Left renal pelvis (tissue), 4 donors: ENCODE data around the gene CPT1A. TPM values are rescaled to one million over a fixed set of nuclear protein-coding genes. Genes with fewer than 3 reads are reported as not detected.

ENCODE experiments used
- DNase-seq, 4 donors: peaks; one replicate each; pipeline ENCODE4 v3.0.0-alpha.2; 2013; ENCODE audit warnings: low read depth in 4 of 4, low spot score in 3 of 4
- polyA plus RNA-seq, 4 donors: library from polyadenylated mRNA; unstranded; fragments of 120-200 nt; gene quantifications; one replicate each; pipeline ENCODE4 v1.2.1, GENCODE V29; 2013; ENCODE audit not compliant: insufficient read length in 4 of 4

Gene CPT1A
- polyA plus RNA-seq, 4 donors, result 29.1 to 36.5 (median 32.5) TPM

DNA sequence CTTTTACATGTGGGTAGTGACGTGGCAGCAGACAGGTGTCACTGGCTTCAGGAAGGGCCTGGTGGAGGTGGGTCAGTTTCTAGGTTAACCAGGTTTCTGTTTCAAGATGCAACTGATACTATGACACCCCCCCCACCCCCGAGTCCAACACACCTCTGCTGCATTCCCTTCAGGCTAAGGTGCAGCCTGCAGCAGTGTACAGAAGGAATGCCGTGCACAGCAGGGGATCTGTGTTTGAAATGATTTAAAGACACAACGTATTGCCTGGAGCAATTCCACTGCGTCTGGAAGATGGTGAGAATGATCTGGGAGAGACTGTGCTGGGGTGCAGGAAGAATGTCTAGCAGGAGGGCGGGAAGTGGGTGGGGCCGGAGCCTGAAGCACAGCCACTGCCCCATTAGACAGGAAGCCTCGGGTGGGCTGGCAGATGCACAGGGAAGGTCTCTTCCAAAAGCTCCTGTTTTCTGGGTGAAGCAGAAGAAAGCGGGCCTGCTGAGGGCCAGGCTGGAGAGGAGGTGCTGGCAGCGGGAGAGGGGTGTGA lies 78.5 kb downstream of the CPT1A start:
- DNase-seq, result no peak

- no peak for DNase-seq
These were observed 79.2 kb downstream of the CPT1A start for GRCh38 chr11:68762481-68762880.

- DNase-seq, result no peak
These were observed 79.9 kb downstream of the CPT1A start for GRCh38 chr11:68761801-68762200.

GRCh38 chr11:68759991-68760390 lies 81.7 kb downstream of the CPT1A start:
- DNase-seq, result no peak

- DNase-seq, result no peak
These were observed 84.0 kb downstream of the CPT1A start for GRCh38 chr11:68757711-68758110.

GRCh38 chr11:68756171-68756766 lies 85.4 kb downstream of the CPT1A start:
- DNase-seq, result no peak

GRCh38 chr11:68753300-68753699 lies 88.4 kb downstream of the CPT1A start:
- DNase-seq, result no peak

- DNase-seq, result peak; percentile 43 to 66 (median 60)
These were observed 90.3 kb downstream of the CPT1A start, which contains the start of gene TESMIN for GRCh38 chr11:68751331-68751856. TSS of gene TESMIN (minus strand) at chr11:68751520. CDS start at chr11:68750660, 860 bp downstream.

- DNase-seq, result no peak
These were observed 90.8 kb downstream of the CPT1A start for GRCh38 chr11:68751004-68751325.

DNA sequence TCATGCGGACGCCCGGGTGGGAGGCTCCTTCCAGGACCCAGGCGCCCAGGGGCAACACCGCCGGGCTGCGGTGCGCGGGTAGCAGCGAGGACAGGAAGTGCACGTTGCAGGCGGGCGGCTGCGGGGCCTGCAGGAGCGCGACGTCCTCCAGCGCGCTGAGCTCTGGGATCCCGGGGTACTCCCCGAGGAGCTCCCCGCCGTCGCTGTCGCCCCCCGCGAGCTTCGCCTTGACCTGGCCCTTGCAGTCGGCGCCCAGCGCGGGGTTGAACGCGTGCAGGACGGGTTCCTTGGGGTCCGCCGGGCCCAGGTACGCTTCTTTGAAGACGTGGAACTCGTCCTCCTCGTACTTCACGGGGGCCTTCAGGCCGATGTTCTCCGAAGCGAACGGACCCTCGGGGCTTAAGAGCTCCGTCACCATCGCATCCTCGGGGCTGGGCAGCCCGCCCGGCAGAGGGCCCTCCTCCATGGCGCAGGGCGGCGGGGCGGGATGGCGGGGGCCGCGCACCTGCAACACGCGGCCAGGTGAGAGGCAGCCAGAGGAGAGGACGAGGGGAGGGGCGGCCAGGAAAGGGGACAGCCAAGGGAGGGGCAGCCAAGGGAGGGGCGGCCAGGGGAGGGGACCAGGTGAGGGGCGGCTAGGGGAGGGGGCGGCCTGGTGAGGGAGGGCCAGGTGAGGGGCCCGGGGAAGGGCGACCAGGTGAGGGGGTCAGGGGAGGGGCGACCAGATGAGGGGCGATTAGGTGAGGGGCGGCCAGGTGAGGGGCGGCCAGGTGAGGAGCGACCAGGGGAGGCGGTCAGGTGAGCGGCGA lies 91.3 kb downstream of the CPT1A start:
- DNase-seq, result no peak

DNA sequence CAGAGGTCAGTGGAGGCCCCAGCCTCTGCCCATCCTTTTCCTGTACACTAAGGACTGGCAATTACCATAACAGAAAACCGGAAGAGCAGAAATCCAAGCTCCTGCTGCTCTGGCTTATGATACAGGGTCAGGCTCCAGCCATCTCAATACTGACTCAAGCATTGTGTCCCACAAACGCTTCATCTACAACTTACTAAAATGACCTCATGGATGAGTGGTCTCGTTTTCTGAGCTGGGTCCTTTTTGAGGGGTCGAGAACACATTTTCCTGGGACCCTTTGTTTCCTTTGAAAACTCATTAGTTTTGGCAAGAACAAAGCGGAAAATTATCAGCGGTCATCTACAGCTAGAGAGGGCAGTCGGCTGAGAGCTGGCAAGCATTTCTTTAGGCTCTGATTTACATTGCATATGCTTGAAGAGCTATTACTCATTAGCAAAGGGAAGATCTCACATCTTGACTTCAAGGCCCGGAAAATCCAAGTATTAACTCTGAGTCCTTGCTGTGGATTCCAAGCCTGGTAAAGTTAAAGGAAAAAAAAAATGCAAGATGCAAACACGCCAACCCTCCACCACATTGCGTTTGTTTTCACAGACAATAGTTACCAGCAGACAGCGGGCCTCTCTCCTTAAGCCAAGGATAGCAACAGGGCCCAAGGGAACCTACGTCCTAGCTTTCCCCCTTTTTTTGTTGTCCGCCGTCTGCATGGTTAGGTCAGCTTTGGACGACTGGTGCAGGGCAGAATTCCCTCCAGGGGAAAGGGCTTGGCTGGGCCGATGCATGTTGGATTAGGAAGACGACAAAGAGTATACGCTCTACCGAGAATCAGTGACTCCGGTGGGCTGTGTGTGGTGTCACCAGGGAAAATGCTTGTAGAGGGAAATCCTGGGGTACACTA lies 92.2 kb downstream of the CPT1A start:
- DNase-seq, result no peak

GRCh38 chr11:68748061-68748460 lies 93.7 kb downstream of the CPT1A start:
- no peak for DNase-seq

GRCh38 chr11:68743539-68743938 lies 98.2 kb downstream of the CPT1A start:
- DNase-seq, result no peak

- no peak for DNase-seq
These were observed 100.3 kb downstream of the CPT1A start for GRCh38 chr11:68741463-68741862.

DNA sequence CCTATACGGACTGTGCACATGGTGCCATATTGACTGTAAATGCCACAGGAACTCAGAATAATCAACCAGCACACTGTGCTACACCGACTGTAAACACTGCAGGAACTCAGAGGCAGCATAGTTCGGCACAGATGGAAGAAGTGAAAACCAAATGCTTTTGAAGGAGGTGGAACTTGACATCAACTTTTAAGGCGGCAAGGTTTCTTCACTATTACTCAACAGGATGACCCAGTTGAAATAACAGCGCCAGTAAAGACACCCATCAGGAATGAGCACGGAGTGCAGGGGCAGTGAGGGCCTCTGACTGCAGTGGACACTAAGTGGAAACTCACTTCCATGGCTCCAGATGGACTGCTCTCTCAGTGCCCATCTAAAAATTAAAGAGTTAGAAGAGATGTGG lies 106.1 kb downstream of the CPT1A start:
- no peak for DNase-seq

- no peak for DNase-seq
These were observed 106.6 kb downstream of the CPT1A start for GRCh38 chr11:68735125-68735524.

DNA sequence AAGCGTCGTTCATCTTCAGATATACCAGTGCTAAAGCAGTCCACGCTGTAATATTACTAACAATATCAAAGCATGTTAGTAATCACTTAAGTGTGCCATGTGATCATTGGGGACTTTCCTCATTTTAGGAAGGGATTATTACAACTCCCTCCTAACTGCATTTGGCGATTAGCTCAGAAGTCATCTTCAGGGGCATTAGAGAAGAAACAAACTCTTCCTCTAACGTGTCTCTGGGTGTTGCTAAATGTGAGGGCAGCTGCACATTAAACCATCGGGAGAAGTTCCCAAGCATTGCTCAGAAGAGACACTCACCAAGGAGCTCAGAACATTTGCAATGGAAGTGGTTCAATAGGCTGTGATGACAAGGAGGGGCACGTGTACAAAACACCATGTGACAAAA lies 107.6 kb downstream of the CPT1A start:
- no peak for DNase-seq

DNA sequence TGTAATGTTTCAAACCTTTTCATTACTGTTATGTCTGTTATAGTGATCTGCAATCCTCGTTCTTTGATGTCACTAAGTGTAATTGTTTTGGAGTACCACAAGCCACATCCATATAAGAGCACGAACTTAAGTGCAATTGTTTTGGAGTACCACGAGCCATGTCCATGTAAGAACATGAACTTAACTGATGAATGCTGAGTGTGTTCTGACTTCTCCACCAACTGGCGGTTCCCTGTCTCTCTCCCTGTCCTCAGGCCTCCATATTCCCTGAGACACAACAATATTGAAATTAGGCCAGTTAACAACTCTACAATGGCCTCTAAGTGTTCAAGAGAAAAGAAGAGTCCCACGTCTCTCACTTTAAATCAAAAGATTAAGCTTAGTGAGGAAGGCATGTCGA lies 113.9 kb downstream of the CPT1A start:
- DNase-seq, result no peak

DNA sequence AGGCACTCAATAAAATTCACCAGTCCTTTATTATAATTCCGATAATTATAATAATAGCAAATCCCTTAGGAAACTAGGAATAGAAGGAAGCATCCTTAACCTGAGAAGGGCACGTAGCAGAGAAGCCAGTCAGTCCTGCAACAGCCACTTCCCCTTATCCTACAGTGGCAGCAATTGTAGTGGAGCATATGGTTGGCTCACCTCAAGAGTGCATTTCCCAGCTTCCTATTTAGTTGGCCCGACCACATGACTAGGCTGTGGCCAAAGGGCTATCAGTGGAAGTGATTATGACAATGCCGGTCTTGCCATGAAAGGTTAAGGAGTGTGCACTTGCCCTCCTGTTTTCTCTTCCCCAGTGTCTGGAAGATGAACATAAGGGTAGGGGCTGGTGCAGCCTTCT lies 117.4 kb downstream of the CPT1A start:
- no peak for DNase-seq

DNA sequence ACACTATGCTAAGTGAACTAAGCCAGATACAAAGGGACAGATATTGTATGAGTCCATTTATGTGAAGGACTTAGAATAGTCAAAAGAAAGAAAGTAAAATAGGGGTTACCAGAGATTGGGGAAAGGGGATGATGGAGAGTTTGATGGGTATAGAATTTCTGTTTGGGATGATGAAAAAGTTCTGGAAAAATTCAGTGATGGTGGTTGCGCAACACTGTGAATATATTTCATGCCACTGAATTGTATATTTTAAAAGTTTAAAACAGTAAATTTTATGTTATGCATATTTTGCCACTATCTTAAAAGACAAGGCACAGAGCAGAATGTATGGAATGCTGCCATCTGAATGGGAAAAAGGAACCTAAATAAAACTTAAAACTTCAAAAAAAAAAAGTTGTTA lies 119.6 kb downstream of the CPT1A start:
- DNase-seq, result no peak

GRCh38 chr11:68721075-68721474 lies 120.6 kb downstream of the CPT1A start:
- DNase-seq, result no peak
